Uterus (tissue), 2 donors: ENCODE results near the gene C5.

Experiments used
- POLR2A ChIP-seq, 2 donors: fragments of 450-650 bp; IDR thresholded peaks; one replicate each; pipeline ENCODE4 v1.6.1; 2016; ENCODE audit warnings: antibody characterized with exemption in 2 of 2, mild to moderate bottlenecking in 1 of 2, moderate library complexity in 1 of 2
- TF ChIP-seq, protein P1 (sequence below), 4 experiments: fragments of 200-600 bp in 2 of 4; fragments of 450-650 bp in 2 of 4; sonication (generic) in 2 of 4; IDR thresholded peaks; one replicate each; pipeline ENCODE4 v1.5.1; 2016 to 2019; ENCODE audit warnings: antibody characterized with exemption in 4 of 4, mild to moderate bottlenecking in 2 of 4, moderate library complexity in 1 of 4

DNA sequence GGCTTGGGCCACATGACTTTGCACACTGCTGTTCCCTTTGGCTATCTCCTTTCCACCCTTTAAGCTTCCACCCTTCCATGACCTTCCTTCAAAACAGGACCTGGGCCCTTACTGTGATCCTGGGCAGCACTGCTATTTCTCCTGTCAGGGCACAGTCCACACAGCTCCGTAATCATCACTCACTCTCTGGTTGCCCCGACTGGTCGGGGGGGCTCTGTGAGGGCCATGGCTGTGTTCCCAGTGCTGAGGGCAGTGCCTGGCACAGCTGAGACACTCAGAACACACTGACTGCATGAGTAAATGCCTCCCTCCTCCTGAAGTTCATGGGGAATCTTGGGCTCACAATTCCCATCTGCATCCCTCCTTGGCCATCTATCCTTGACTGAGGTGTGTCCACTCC is 135.7 kb downstream of the C5 start:
- TF ChIP-seq, protein P1, sequence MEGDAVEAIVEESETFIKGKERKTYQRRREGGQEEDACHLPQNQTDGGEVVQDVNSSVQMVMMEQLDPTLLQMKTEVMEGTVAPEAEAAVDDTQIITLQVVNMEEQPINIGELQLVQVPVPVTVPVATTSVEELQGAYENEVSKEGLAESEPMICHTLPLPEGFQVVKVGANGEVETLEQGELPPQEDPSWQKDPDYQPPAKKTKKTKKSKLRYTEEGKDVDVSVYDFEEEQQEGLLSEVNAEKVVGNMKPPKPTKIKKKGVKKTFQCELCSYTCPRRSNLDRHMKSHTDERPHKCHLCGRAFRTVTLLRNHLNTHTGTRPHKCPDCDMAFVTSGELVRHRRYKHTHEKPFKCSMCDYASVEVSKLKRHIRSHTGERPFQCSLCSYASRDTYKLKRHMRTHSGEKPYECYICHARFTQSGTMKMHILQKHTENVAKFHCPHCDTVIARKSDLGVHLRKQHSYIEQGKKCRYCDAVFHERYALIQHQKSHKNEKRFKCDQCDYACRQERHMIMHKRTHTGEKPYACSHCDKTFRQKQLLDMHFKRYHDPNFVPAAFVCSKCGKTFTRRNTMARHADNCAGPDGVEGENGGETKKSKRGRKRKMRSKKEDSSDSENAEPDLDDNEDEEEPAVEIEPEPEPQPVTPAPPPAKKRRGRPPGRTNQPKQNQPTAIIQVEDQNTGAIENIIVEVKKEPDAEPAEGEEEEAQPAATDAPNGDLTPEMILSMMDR (IDR thresholded peaks at IDR 0.05) = no peak
- no peak for TF ChIP-seq POLR2A (IDR thresholded peaks at IDR 0.05)
